HFF-Myc (cell line): ENCODE data around the gene NXN.
"Not testable (repeated sequence)": the region's sequence is repeated elsewhere in the genome, so short reads cannot be mapped to it uniquely, and the experiment has no call there.

Experiments used
- DNase-seq: peaks from one replicate; pipeline ENCODE4 v3.0.0-alpha.2; 2011; ENCODE audit warnings: low read depth; ENCODE audit errors: extremely low read depth
- H3K4me3 ChIP-seq: replicated peaks from 2 replicates; pipeline ENCODE4 v1.5.1; 2011; ENCODE audit warnings: low read depth, mild to moderate bottlenecking, control low read depth, low read length
- CTCF ChIP-seq: IDR thresholded peaks from 2 replicates; pipeline ENCODE4 v1.5.1; 2012; ENCODE audit warnings: mild to moderate bottlenecking, low read depth, low read length, control low read depth; ENCODE audit errors: missing control alignments

NXN gene

GRCh38 chr17:841313-841712, 138.3 kb downstream of the NXN start:
- no peak for TF ChIP-seq CTCF
- no peak for DNase-seq
- H3K4me3 ChIP-seq = no peak overlapping the region

- no peak for TF ChIP-seq CTCF
Measured at GRCh38 chr17:838486-838885, 141.1 kb downstream of the NXN start.

GRCh38 chr17:836151-836550, 143.4 kb downstream of the NXN start:
- no peak for TF ChIP-seq CTCF
- H3K4me3 ChIP-seq = no peak overlapping the region
- DNase-seq = peak; percentile 84

More at GRCh38 chr17:838486-838885, 141.1 kb downstream of the NXN start:
- no peak for DNase-seq
- H3K4me3 ChIP-seq = no peak overlapping the region

- not testable (repeated sequence) for DNase-seq, H3K4me3 ChIP-seq
Measured at GRCh38 chr17:835721-836120, 143.9 kb downstream of the NXN start.

- no peak for TF ChIP-seq CTCF
- DNase-seq = peak; percentile 84
- H3K4me3 ChIP-seq = no peak overlapping the region
Measured at GRCh38 chr17:835263-835662, 144.3 kb downstream of the NXN start.

- H3K4me3 ChIP-seq = no peak overlapping the region
- no peak for DNase-seq
- TF ChIP-seq CTCF = no peak
Measured at GRCh38 chr17:834136-834535, 145.4 kb downstream of the NXN start.

- no peak overlapping the region for H3K4me3 ChIP-seq
- no peak for TF ChIP-seq CTCF
- no peak for DNase-seq
Measured at GRCh38 chr17:830950-831349, 148.6 kb downstream of the NXN start.
